ENCODE measurements around the gene CIDEB. TPM values are rescaled to one million over a fixed set of nuclear protein-coding genes. Genes with fewer than 3 reads are reported as not detected.

CIDEB gene
- total and polyA plus RNA-seq, 10 of the 15 experiments (the other 5 are each of a cell fraction or from before 2014, with no cell fraction given), result 0.34 to 6.3 (median 3.2) TPM

- peaks cover 5 to 26% of the 10 kb centered on the region in 2 experiments for H3K36me3 ChIP-seq (ENCODE audit: control insufficient read depth in 2 of 2, insufficient read depth in 2 of 2, low read length in 1 of 2)
- ATAC-seq (peak; percentile 80), FAIRE-seq (peak; percentile 84), DNase-seq (ENCODE audit: low read depth, low spot score) (peak; percentile 82)
- BruUV-seq (replicated peaks), result no TSS peak
- intact Hi-C loops (cut with micrococcal nuclease; ENCODE audit: unreplicated experiment) (loop anchor here (1.0 to 5.0 kb wide), 8 partner anchors 17 to 282 kb away; partner anchors contain the start of genes IPO4, MDP1, PCK2 and PSME2), in situ Hi-C loops (cut with MboI) (loop anchor here (5.0 kb wide), 1 partner anchor 54 kb away; the partner anchor contains the start of gene TINF2)
- 50% methylated on average over 12 of the region's 12 CpGs for WGBS (ENCODE audit: insufficient coverage, insufficient replicate concordance, low lambda C conversion rate, missing lambda C conversion rate)
- CTCF ChIA-PET, result interaction anchor here (0.6 to 13.4 kb wide), 29 partner anchors 12 to 691 kb away, joined by 3 to 368 read pairs (median 6); partner anchors contain the start of genes CHMP4A, CIDEB, DCAF11 and IPO4
- peaks cover 23% of the 10 kb centered on the region for H3K79me2 ChIP-seq (ENCODE audit: control insufficient read depth, insufficient read depth, low read length)
- peak overlapping the region; percentile 69 for H3K27ac ChIP-seq (ENCODE audit: control insufficient read depth, insufficient read depth)
- H2AFZ ChIP-seq (ENCODE audit: control insufficient read depth, low read depth, low read length), result peak overlapping the region; percentile 56
- H3K4me3 ChIP-seq, result peak overlapping the region; percentile 3; the same call in 1 of the 2 replicates
- H3K9me3 ChIP-seq (replicated peaks; ENCODE audit: control insufficient read depth, insufficient read depth, low read length), result no peaks in the 10 kb centered on the region
- peak overlapping the region; percentile 56 for H3K4me2 ChIP-seq (ENCODE audit: control insufficient read depth, insufficient read depth)
- peak overlapping the region; percentile 58 for H3K9ac ChIP-seq (ENCODE audit: control insufficient read depth, insufficient read depth, low read length)
- H3K4me1 ChIP-seq (ENCODE audit: control insufficient read depth, insufficient read depth, low read length), result peaks cover 25% of the 10 kb centered on the region
- RAD21 ChIA-PET (ENCODE audit: unreplicated experiment), result interaction anchor here (0.7 to 7.8 kb wide), 21 partner anchors 11 to 238 kb away, joined by 3 to 231 read pairs (median 7); partner anchors contain the start of genes CHMP4A, CIDEB, DCAF11 and IPO4
- SMC1A ChIA-PET (ENCODE audit: uncharacterized antibody, unreplicated experiment), result interaction anchor here (0.7 to 10.1 kb wide), 23 partner anchors 9 to 238 kb away, joined by 3 to 201 read pairs (median 6); partner anchors contain the start of genes CHMP4A, CIDEB, DCAF11 and IRF9
- POLR2A ChIA-PET, result interaction anchor here (0.6 to 9.0 kb wide), 13 partner anchors 9 to 238 kb away, joined by 3 to 118 read pairs (median 4); partner anchors contain the start of genes CIDEB, MDP1, RABGGTA and TINF2
- H3K27me3 ChIP-seq (replicated peaks in 1 of 2; ENCODE audit: control insufficient read depth in 2 of 2, insufficient read depth in 2 of 2, low read length in 1 of 2), result no peaks in the 10 kb centered on the region
- H4K20me1 ChIP-seq (ENCODE audit: control insufficient read depth, insufficient read depth), result no peaks in the 10 kb centered on the region
- TF ChIP-seq SKIL (IDR thresholded peaks at IDR 0.05; ENCODE audit: low read depth, poor library complexity, severe bottlenecking), result no peak
- TF ChIP-seq, protein P1, sequence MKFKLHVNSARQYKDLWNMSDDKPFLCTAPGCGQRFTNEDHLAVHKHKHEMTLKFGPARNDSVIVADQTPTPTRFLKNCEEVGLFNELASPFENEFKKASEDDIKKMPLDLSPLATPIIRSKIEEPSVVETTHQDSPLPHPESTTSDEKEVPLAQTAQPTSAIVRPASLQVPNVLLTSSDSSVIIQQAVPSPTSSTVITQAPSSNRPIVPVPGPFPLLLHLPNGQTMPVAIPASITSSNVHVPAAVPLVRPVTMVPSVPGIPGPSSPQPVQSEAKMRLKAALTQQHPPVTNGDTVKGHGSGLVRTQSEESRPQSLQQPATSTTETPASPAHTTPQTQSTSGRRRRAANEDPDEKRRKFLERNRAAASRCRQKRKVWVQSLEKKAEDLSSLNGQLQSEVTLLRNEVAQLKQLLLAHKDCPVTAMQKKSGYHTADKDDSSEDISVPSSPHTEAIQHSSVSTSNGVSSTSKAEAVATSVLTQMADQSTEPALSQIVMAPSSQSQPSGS (IDR thresholded peaks at IDR 0.05; ENCODE audit: low read length), result 0 out of 2 replicates have a peak, but pooled peaks have one; percentile 22
- TF ChIP-seq STAT3 (IDR thresholded peaks at IDR 0.05; ENCODE audit: low read depth, low read length), result peak; percentile 81; the same call in 1 of the 2 replicates
- peak; percentile 77 for TF ChIP-seq DPF2 (IDR thresholded peaks at IDR 0.05)
- no peak for TF ChIP-seq BCLAF1 (IDR thresholded peaks at IDR 0.05)
- peak; percentile 87 for TF ChIP-seq MEF2B (IDR thresholded peaks at IDR 0.05; ENCODE audit: partially characterized antibody, poor library complexity, severe bottlenecking)
- TF ChIP-seq, protein P2, sequence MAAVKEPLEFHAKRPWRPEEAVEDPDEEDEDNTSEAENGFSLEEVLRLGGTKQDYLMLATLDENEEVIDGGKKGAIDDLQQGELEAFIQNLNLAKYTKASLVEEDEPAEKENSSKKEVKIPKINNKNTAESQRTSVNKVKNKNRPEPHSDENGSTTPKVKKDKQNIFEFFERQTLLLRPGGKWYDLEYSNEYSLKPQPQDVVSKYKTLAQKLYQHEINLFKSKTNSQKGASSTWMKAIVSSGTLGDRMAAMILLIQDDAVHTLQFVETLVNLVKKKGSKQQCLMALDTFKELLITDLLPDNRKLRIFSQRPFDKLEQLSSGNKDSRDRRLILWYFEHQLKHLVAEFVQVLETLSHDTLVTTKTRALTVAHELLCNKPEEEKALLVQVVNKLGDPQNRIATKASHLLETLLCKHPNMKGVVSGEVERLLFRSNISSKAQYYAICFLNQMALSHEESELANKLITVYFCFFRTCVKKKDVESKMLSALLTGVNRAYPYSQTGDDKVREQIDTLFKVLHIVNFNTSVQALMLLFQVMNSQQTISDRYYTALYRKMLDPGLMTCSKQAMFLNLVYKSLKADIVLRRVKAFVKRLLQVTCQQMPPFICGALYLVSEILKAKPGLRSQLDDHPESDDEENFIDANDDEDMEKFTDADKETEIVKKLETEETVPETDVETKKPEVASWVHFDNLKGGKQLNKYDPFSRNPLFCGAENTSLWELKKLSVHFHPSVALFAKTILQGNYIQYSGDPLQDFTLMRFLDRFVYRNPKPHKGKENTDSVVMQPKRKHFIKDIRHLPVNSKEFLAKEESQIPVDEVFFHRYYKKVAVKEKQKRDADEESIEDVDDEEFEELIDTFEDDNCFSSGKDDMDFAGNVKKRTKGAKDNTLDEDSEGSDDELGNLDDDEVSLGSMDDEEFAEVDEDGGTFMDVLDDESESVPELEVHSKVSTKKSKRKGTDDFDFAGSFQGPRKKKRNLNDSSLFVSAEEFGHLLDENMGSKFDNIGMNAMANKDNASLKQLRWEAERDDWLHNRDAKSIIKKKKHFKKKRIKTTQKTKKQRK (IDR thresholded peaks at IDR 0.05; ENCODE audit: low read depth, low read length), result no peak
- TF ChIP-seq, protein P3, sequence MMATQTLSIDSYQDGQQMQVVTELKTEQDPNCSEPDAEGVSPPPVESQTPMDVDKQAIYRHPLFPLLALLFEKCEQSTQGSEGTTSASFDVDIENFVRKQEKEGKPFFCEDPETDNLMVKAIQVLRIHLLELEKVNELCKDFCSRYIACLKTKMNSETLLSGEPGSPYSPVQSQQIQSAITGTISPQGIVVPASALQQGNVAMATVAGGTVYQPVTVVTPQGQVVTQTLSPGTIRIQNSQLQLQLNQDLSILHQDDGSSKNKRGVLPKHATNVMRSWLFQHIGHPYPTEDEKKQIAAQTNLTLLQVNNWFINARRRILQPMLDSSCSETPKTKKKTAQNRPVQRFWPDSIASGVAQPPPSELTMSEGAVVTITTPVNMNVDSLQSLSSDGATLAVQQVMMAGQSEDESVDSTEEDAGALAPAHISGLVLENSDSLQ (IDR thresholded peaks at IDR 0.05), result no peak
- peak; percentile 35 for TF ChIP-seq FOXK2 (IDR thresholded peaks at IDR 0.05)
Measured at GRCh38 chr14:24296341-24297157, 11.2 kb downstream of the CIDEB start.
